PC-9 (cell line): ENCODE results near the gene LDAF1. TPM values are rescaled to one million over a fixed set of nuclear protein-coding genes. Genes with fewer than 3 reads are reported as not detected.

Source experiments
- BruUV-seq: library from RNA; stranded (reverse); fragments of 400-500 nt; replicated peaks from 2 replicates; lab custom pipeline; 2021; lab: Mats Ljungman, UMichigan
- CTCF ChIA-PET: fragments of 300-600 bp; sonication (Branson Sonifier 250); formaldehyde crosslinking; loops from one replicate; lab custom pipeline; 2022; ENCODE audit warnings: antibody characterized with exemption; lab: Charles Lee
- POLR2A ChIA-PET: fragments of 300-600 bp; sonication (Branson Sonifier 250); formaldehyde crosslinking; loops from one replicate; lab custom pipeline; 2022; ENCODE audit warnings: antibody characterized with exemption; ENCODE audit not compliant: unreplicated experiment; lab: Charles Lee
- DNase-seq, 2 experiments: peaks; one replicate each; pipeline versions ENCODE4 v3.0.0 to v3.0.0-alpha.2; 2015 to 2022; ENCODE audit warnings: mixed read lengths in 1 of 2
- H2AFZ ChIP-seq: fragments of 200-600 bp; sonication (generic); 2 replicates; pipeline ENCODE4 v1.8.1; 2017; ENCODE audit warnings: antibody characterized with exemption
- H3F3A ChIP-seq: fragments of 200-600 bp; sonication (generic); 2 replicates; pipeline ENCODE4 v1.8.1; 2017; ENCODE audit warnings: antibody characterized with exemption, mild to moderate bottlenecking, low read depth; ENCODE audit not compliant: insufficient read depth
- H3K27ac ChIP-seq: fragments of 200-600 bp; sonication (generic); 2 replicates; pipeline ENCODE4 v1.6.1; 2016; ENCODE audit warnings: mixed run types
- H3K27me3 ChIP-seq: fragments of 200-600 bp; sonication (generic); 2 replicates; pipeline ENCODE4 v1.6.1; 2016; ENCODE audit warnings: low read depth, mixed run types; ENCODE audit not compliant: insufficient read depth
- H3K36me3 ChIP-seq: fragments of 200-600 bp; sonication (generic); 2 replicates; pipeline ENCODE4 v1.6.1; 2016; ENCODE audit warnings: low read depth, mixed run types
- H3K4me1 ChIP-seq: fragments of 200-600 bp; sonication (generic); replicated peaks from 2 replicates; pipeline ENCODE4 v1.6.1; 2016; ENCODE audit warnings: mixed run types; ENCODE audit not compliant: insufficient read depth
- H3K4me2 ChIP-seq: fragments of 200-600 bp; sonication (generic); 2 replicates; pipeline ENCODE4 v1.6.1; 2017; ENCODE audit warnings: mixed run types
- H3K4me3 ChIP-seq: fragments of 200-600 bp; sonication (generic); 2 replicates; pipeline ENCODE4 v1.6.1; 2016; ENCODE audit warnings: mixed run types
- H3K79me2 ChIP-seq: fragments of 200-600 bp; sonication (generic); 2 replicates; pipeline ENCODE4 v1.6.1; 2017; ENCODE audit warnings: low read depth, mixed run types
- H3K9me2 ChIP-seq: fragments of 200-600 bp; sonication (generic); 2 replicates; pipeline ENCODE4 v1.8.1; 2017; ENCODE audit warnings: mild to moderate bottlenecking; ENCODE audit not compliant: insufficient read depth
- H3K9me3 ChIP-seq: fragments of 200-600 bp; sonication (generic); 2 replicates; pipeline ENCODE4 v1.8.1; 2016; ENCODE audit warnings: low read depth; ENCODE audit not compliant: insufficient read depth
- H4K20me1 ChIP-seq: fragments of 200-600 bp; sonication (generic); 2 replicates; pipeline ENCODE4 v1.8.1; 2017; ENCODE audit not compliant: insufficient read depth
- CTCF ChIP-seq: fragments of 200-600 bp; sonication (generic); conservative IDR thresholded peaks from 2 replicates; pipeline ENCODE4 v1.6.1; 2017; ENCODE audit warnings: mixed run types, antibody characterized with exemption, mild to moderate bottlenecking, moderate library complexity
- EZH2 ChIP-seq: fragments of 200-600 bp; sonication (generic); IDR thresholded peaks from 2 replicates; pipeline ENCODE4 v1.8.0; 2017; ENCODE audit warnings: antibody characterized with exemption, low read depth
- intact Hi-C: fragments of 100-400 bp; cut with micrococcal nuclease; formaldehyde crosslinking; loops from one replicate; pipeline ENCODE4 v1.10.0; 2022; ENCODE audit not compliant: unreplicated experiment
- total RNA-seq: library from RNA; stranded (reverse); gene quantifications from 2 replicates; pipeline ENCODE4 v1.2.3, GENCODE V29; 2021

Gene LDAF1
- total RNA-seq, 1 experiment from 2014 or later = 47.6 TPM

- H3K4me2 ChIP-seq = no peak overlapping the region
- DNase-seq = no peak
- H4K20me1 ChIP-seq = no peaks in the 10 kb centered on the region
- peaks cover 20% of the 10 kb centered on the region; the same call in 1 of the 2 replicates for H3K36me3 ChIP-seq
- TF ChIP-seq EZH2 (no peak), CTCF (no peak)
- H3K4me3 ChIP-seq = no peak overlapping the region
- H3F3A ChIP-seq = peaks cover 4% of the 10 kb centered on the region; the same call in 1 of the 2 replicates
- no TSS peak for BruUV-seq
- H3K27ac ChIP-seq = no peak overlapping the region
- intact Hi-C loops = loop anchor here (10.0 kb wide), 2 partner anchors 381 to 1011 kb away; no protein-coding TSS in a partner anchor
- no peaks in the 10 kb centered on the region for H3K9me2 ChIP-seq
- ChIA-PET POLR2A (no interaction called here), CTCF (no interaction called here)
- H3K79me2 ChIP-seq = no peaks in the 10 kb centered on the region
- H3K9me3 ChIP-seq = no peaks in the 10 kb centered on the region
- H3K4me1 ChIP-seq = peaks cover 11% of the 10 kb centered on the region; the same call in 1 of the 2 replicates
- no peak overlapping the region for H2AFZ ChIP-seq
- H3K27me3 ChIP-seq = no peaks in the 10 kb centered on the region
Measured at GRCh38 chr16:21183995-21184394, 25.5 kb downstream of the LDAF1 start.

GRCh38 chr16:21184834-21185233 lies 26.4 kb downstream of the LDAF1 start:
- Histone ChIP-seq H2AFZ (no peak overlapping the region), H3F3A (peaks cover 4% of the 10 kb centered on the region; the same call in 1 of the 2 replicates), H3K27ac (no peak overlapping the region), H3K4me3 (no peak overlapping the region), H3K27me3 (no peaks in the 10 kb centered on the region), H4K20me1 (no peaks in the 10 kb centered on the region), H3K36me3 (0 out of 2 replicates have a peak, but pooled peaks cover 15% of the 10 kb centered on the region), H3K9me2 (no peaks in the 10 kb centered on the region), H3K4me1 (peaks cover 11% of the 10 kb centered on the region; the same call in 1 of the 2 replicates), H3K9me3 (no peaks in the 10 kb centered on the region), H3K79me2 (no peaks in the 10 kb centered on the region), H3K4me2 (no peak overlapping the region)
- no peak for DNase-seq
- ChIA-PET POLR2A (no interaction called here), CTCF (interaction anchor here (0.6 kb wide), 1 partner anchor 137 kb away, joined by 5 read pairs; no protein-coding TSS in a partner anchor)
- no peak for TF ChIP-seq CTCF
- TF ChIP-seq EZH2 = no peak
- BruUV-seq = no TSS peak
- intact Hi-C loops = loop anchor here (10.0 kb wide), 2 partner anchors 380 to 1010 kb away; no protein-coding TSS in a partner anchor

DNA sequence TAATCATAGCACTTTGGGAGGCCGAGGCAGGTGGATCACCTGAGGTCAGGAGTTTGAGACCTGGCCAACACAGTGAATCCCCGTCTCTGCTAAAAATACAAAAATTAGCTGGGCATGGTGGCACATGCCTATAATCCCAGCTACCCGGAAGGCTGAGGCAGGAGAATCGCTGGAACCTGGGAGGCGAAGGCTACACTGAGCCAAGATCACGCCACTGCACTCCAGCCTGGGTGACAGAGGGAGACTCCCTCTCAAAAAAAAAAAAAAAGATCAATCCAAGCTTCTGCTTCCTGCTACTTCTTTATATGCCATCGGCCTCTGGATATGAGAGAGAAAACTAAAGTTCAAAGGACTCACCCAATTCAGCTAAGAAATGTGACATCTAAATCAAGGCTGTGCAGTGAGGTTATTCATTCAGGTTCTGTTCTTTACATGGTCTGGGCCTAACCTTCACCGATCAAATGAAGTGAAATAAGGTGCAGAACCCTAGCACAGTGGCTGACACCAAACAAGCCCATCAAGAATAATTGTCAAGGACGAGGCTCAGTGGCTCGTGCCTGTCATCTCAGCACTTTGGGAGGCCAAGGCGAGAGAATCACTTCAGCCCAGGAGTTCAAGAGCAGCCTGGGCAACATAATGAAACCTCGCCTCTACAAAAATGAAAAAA lies 27.3 kb downstream of the LDAF1 start:
- Histone ChIP-seq H2AFZ (no peak overlapping the region), H3K4me1 (peaks cover 11% of the 10 kb centered on the region; the same call in 1 of the 2 replicates), H3F3A (peaks cover 4% of the 10 kb centered on the region; the same call in 1 of the 2 replicates), H3K4me2 (no peak overlapping the region), H3K27ac (no peak overlapping the region), H3K9me2 (no peaks in the 10 kb centered on the region), H3K79me2 (no peaks in the 10 kb centered on the region), H3K9me3 (no peaks in the 10 kb centered on the region), H3K27me3 (no peaks in the 10 kb centered on the region), H3K36me3 (0 out of 2 replicates have a peak, but pooled peaks cover 10% of the 10 kb centered on the region), H4K20me1 (no peaks in the 10 kb centered on the region), H3K4me3 (no peak overlapping the region)
- DNase-seq = no peak
- no TSS peak for BruUV-seq
- intact Hi-C loops = loop anchor here (10.0 kb wide), 2 partner anchors 379 to 1009 kb away; no protein-coding TSS in a partner anchor
- no peak for TF ChIP-seq EZH2
- no peak for TF ChIP-seq CTCF
- ChIA-PET POLR2A (interaction anchor here (0.8 kb wide), 1 partner anchor 17 kb away, joined by 11 read pairs; no protein-coding TSS in a partner anchor), CTCF (interaction anchor here (0.7 kb wide), 1 partner anchor 116 kb away, joined by 4 read pairs; no protein-coding TSS in a partner anchor)
